GM23248 (cell line): ENCODE data around the gene ARL6IP4.

ENCODE experiments used
- EZH2 ChIP-seq: fragments of 200-600 bp; sonication (generic); IDR thresholded peaks from 2 replicates; pipeline ENCODE4 v1.6.1; 2018; ENCODE audit warnings: antibody characterized with exemption, mild to moderate bottlenecking; ENCODE audit not compliant: insufficient read depth, poor library complexity, severe bottlenecking
- EZH2phosphoT487 ChIP-seq: fragments of 200-600 bp; sonication (generic); IDR thresholded peaks from 2 replicates; pipeline ENCODE4 v1.6.1; 2018; ENCODE audit warnings: antibody characterized with exemption, moderate library complexity, mild to moderate bottlenecking, low read depth; ENCODE audit not compliant: insufficient read depth

DNA sequence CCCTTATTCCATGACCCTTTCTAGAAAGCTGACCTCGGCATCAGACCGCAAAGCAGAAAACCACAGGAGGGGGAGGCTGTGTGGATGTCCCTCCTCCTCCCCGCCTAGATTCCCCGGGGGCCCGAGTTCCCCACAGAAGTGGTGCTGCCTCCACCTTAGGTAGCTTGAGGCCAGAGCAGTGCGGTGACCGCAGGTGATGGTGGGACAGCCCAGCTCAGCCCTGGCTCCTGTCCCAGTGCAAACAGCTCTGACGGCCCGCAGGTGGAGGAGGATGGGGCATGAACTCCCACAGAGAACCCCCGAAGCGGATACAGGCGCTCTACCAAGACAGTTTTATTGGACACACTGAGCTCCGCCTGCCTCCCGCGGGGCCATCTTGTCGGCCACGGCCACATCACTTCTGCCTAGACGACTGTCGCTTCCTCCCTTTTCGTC is 19.5 kb downstream of the ARL6IP4 start:
- TF ChIP-seq EZH2phosphoT487 = no peak
- TF ChIP-seq EZH2 = no peak
